HepG2 (cell line): ENCODE data around the gene MTCH1.

Experiments used
- ARID2 ChIP-seq: sonication (generic); formaldehyde crosslinking; IDR thresholded peaks from 2 replicates; pipeline ENCODE4 v1.8.1; 2022; ENCODE audit warnings: mild to moderate bottlenecking, missing genetic modification reagents, borderline replicate concordance
- CEBPB ChIP-seq: IDR thresholded peaks from 2 replicates; pipeline ENCODE4 v1.6.1; 2011; ENCODE audit warnings: low read depth, low read length, improper control_type of control experiment, borderline replicate concordance
- FOSL1 ChIP-seq: sonication (generic); formaldehyde crosslinking; IDR thresholded peaks from 2 replicates; pipeline ENCODE4 v1.9.0; 2021; ENCODE audit warnings: missing genetic modification reagents, borderline replicate concordance
- HCFC1 ChIP-seq: fragments of 150-350 bp; IDR thresholded peaks from 2 replicates; pipeline ENCODE4 v1.6.1; 2014; ENCODE audit warnings: low read depth, low read length
- MTA3 ChIP-seq: sonication (generic); formaldehyde crosslinking; IDR thresholded peaks from 2 replicates; pipeline ENCODE4 v1.4.0; 2020; ENCODE audit warnings: missing genetic modification reagents
- POLR2A ChIP-seq, 2 experiments: IDR thresholded peaks; 2 replicates each; pipeline ENCODE4 v1.6.1; 2011; ENCODE audit warnings: low read depth in 2 of 2, low read length in 2 of 2, mild to moderate bottlenecking in 1 of 2, moderate library complexity in 1 of 2; ENCODE audit not compliant: insufficient read depth in 1 of 2
- SNRNP70 ChIP-seq: fragments of 200-400 bp; formaldehyde crosslinking; IDR thresholded peaks from 2 replicates; pipeline ENCODE4 v1.6.1; 2017; ENCODE audit warnings: mild to moderate bottlenecking, low read depth, low read length, moderate library complexity
- ZFP37 ChIP-seq: sonication (generic); formaldehyde crosslinking; IDR thresholded peaks from 2 replicates; pipeline ENCODE4 v1.4.0; 2020; ENCODE audit warnings: missing genetic modification reagents, borderline replicate concordance
- ZNF10 ChIP-seq: sonication (generic); formaldehyde crosslinking; IDR thresholded peaks from 2 replicates; pipeline ENCODE4 v1.4.0; 2020; ENCODE audit warnings: mild to moderate bottlenecking, low read depth, missing genetic modification reagents, borderline replicate concordance
- ZNF629 ChIP-seq: sonication (generic); formaldehyde crosslinking; conservative IDR thresholded peaks from 2 replicates; pipeline ENCODE4 v1.5.0; 2020; ENCODE audit warnings: missing genetic modification reagents
- TF ChIP-seq, protein P1 (sequence below): IDR thresholded peaks from 2 replicates; pipeline ENCODE4 v1.6.1; 2016; ENCODE audit warnings: mild to moderate bottlenecking, missing biosample characterization, missing genetic modification reagents
- TF ChIP-seq, protein P2 (sequence below), 2 experiments: IDR thresholded peaks; 2 replicates each; pipeline ENCODE4 v1.6.1; 2011 to 2012; ENCODE audit warnings: low read length in 2 of 2, borderline replicate concordance in 1 of 2, low read depth in 1 of 2, mild to moderate bottlenecking in 1 of 2, moderate library complexity in 1 of 2
- TF ChIP-seq, protein P3 (sequence below): sonication (generic); formaldehyde crosslinking; IDR thresholded peaks from 2 replicates; pipeline ENCODE4 v1.5.0; 2020; ENCODE audit warnings: mild to moderate bottlenecking, missing genetic modification reagents, moderate library complexity
- TF ChIP-seq, protein P4 (sequence below): sonication (generic); formaldehyde crosslinking; IDR thresholded peaks from 2 replicates; pipeline ENCODE4 v1.8.0; 2022; ENCODE audit warnings: mild to moderate bottlenecking, missing genetic modification reagents, moderate library complexity

DNA sequence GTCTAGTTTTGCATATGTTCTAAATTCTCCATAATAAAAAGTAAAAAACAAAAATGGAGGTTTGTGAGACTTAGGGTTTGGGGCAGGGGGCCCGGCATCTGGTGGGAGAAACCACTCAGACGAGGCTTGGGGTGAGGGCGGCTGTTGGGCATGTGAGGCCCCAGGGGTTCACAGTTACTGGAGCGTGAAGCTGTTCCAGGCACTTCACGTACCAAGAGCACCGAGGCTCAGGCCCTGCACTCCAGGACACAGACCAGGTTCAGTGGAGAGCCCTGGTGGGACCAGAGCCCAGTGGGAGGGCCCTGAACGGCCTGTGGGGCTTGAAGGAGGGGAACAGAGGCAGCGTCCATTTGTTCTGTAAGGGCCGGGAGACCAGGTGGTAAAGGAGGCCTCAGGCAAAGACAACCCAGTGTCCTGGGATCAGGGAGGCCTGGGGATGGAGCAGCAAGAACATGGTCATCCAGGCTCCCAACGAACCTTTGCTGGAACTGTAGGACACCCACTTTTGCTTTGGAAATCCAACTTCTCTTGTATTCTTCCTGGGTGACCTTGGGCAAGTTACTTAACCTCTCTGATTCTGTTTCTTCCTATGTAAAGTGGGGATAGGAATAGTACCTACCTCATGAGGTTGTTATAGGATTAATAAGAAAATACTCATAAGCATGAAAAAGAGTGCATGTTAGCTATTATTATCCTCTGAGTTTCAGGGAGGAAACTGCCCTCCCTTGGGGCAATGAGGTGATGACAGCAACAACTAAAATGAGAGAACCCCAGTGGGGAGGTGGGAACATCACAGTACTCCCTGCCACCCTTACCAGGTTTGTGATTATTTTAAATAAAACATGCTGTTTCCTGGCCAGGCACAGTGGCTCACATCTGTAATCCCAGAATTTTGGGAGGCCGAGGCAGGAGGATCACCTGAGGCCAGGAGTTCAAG lies 18.3 kb upstream of the MTCH1 start:
- TF ChIP-seq, protein P1, sequence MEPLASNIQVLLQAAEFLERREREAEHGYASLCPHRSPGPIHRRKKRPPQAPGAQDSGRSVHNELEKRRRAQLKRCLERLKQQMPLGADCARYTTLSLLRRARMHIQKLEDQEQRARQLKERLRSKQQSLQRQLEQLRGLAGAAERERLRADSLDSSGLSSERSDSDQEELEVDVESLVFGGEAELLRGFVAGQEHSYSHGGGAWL (CRISPR knock-in tag) = no peak
- TF ChIP-seq, protein P2, sequence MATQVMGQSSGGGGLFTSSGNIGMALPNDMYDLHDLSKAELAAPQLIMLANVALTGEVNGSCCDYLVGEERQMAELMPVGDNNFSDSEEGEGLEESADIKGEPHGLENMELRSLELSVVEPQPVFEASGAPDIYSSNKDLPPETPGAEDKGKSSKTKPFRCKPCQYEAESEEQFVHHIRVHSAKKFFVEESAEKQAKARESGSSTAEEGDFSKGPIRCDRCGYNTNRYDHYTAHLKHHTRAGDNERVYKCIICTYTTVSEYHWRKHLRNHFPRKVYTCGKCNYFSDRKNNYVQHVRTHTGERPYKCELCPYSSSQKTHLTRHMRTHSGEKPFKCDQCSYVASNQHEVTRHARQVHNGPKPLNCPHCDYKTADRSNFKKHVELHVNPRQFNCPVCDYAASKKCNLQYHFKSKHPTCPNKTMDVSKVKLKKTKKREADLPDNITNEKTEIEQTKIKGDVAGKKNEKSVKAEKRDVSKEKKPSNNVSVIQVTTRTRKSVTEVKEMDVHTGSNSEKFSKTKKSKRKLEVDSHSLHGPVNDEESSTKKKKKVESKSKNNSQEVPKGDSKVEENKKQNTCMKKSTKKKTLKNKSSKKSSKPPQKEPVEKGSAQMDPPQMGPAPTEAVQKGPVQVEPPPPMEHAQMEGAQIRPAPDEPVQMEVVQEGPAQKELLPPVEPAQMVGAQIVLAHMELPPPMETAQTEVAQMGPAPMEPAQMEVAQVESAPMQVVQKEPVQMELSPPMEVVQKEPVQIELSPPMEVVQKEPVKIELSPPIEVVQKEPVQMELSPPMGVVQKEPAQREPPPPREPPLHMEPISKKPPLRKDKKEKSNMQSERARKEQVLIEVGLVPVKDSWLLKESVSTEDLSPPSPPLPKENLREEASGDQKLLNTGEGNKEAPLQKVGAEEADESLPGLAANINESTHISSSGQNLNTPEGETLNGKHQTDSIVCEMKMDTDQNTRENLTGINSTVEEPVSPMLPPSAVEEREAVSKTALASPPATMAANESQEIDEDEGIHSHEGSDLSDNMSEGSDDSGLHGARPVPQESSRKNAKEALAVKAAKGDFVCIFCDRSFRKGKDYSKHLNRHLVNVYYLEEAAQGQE (IDR thresholded peaks at IDR 0.05; ENCODE audit: borderline replicate concordance in 1 of 2, low read depth in 1 of 2, low read length in 2 of 2) = no peak
- TF ChIP-seq ZNF629 (CRISPR knock-in tag) (no peak), ZNF10 (CRISPR knock-in tag) (no peak), ZFP37 (no peak), HCFC1 (no peak), POLR2A (IDR thresholded peaks at IDR 0.05; ENCODE audit: insufficient read depth in 1 of 2, low read depth in 2 of 2, low read length in 2 of 2) (no peak), FOSL1 (no peak), SNRNP70 (no peak), ARID2 (CRISPR knock-in tag) (no peak), CEBPB (no peak), MTA3 (CRISPR knock-in tag) (no peak)
- TF ChIP-seq, protein P3, sequence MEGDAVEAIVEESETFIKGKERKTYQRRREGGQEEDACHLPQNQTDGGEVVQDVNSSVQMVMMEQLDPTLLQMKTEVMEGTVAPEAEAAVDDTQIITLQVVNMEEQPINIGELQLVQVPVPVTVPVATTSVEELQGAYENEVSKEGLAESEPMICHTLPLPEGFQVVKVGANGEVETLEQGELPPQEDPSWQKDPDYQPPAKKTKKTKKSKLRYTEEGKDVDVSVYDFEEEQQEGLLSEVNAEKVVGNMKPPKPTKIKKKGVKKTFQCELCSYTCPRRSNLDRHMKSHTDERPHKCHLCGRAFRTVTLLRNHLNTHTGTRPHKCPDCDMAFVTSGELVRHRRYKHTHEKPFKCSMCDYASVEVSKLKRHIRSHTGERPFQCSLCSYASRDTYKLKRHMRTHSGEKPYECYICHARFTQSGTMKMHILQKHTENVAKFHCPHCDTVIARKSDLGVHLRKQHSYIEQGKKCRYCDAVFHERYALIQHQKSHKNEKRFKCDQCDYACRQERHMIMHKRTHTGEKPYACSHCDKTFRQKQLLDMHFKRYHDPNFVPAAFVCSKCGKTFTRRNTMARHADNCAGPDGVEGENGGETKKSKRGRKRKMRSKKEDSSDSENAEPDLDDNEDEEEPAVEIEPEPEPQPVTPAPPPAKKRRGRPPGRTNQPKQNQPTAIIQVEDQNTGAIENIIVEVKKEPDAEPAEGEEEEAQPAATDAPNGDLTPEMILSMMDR (CRISPR knock-in tag) = no peak
- TF ChIP-seq, protein P4, sequence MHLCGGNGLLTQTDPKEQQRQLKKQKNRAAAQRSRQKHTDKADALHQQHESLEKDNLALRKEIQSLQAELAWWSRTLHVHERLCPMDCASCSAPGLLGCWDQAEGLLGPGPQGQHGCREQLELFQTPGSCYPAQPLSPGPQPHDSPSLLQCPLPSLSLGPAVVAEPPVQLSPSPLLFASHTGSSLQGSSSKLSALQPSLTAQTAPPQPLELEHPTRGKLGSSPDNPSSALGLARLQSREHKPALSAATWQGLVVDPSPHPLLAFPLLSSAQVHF (CRISPR knock-in tag) = no peak
